PFSK-1 (cell line): Measurements from ENCODE around the gene ARHGEF4.

ENCODE experiments used
- POLR2AphosphoS5 ChIP-seq: IDR thresholded peaks from 2 replicates; pipeline ENCODE4 v1.6.1; 2012; ENCODE audit warnings: low read depth, mild to moderate bottlenecking, control low read depth, low read length, moderate library complexity
- TAF1 ChIP-seq: IDR thresholded peaks from 2 replicates; pipeline ENCODE4 v1.6.1; 2012; ENCODE audit warnings: low read length, control low read depth, borderline replicate concordance; ENCODE audit not compliant: insufficient read depth

- TF ChIP-seq TAF1 (no peak), POLR2AphosphoS5 (no peak)
These were observed 14.8 kb upstream of the ARHGEF4 start for GRCh38 chr2:130821867-130822266.
